ENCODE data around the gene FBXL13. TPM values are rescaled to one million over a fixed set of nuclear protein-coding genes. Genes with fewer than 3 reads are reported as not detected.

FBXL13 gene
- polyA plus RNA-seq, 1 of the 3 experiments (the other 2 are of a cell fraction): 1.1 TPM

DNA sequence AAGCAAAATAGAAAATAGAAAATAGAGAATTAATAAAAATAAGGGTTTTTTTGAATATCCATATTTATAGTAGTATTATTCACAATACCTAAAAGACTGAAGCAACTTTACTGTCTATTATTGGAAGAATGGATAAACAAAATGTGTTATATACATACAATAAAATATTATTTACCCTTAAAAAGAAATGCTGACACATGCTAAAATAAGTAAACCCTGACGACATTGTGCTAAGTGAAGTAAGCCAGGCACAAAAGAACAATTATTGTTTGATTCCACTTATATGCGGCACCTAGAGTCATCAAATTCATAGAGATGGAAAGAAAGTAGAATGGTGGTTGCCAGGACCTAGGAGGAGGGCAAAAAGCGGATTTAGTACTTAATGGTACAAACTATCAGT, 122.8 kb downstream of the FBXL13 start:
- H3K4me2 ChIP-seq: no peak overlapping the region
- 94% methylated on average over 3 of the region's 3 CpGs for WGBS (ENCODE audit: low lambda C conversion rate)
- no peaks in the 10 kb centered on the region for H3K27me3 ChIP-seq (ENCODE audit: insufficient read depth)
- H3K4me3 ChIP-seq (ENCODE audit: low read depth in 2 of 2, low read length in 1 of 2): no peak overlapping the region
- H3K9me3 ChIP-seq: no peaks in the 10 kb centered on the region; the same call in none of the 2 replicates
- no peak overlapping the region for H2AFZ ChIP-seq (ENCODE audit: low read depth)
- no peak overlapping the region for H3K27ac ChIP-seq (ENCODE audit: low read depth in 2 of 2, low read length in 1 of 2)
- ChIA-PET POLR2A (no interaction called here), CTCF (no interaction called here)
- H3K36me3 ChIP-seq (replicated peaks in 1 of 2; ENCODE audit: control insufficient read depth in 1 of 2, insufficient read depth in 2 of 2, low read length in 1 of 2): peaks cover 0 to 5% of the 10 kb centered on the region in 2 experiments
- no peaks in the 10 kb centered on the region for H3F3A ChIP-seq (replicated peaks; ENCODE audit: insufficient read depth)
- H3K79me2 ChIP-seq (ENCODE audit: insufficient read depth): no peaks in the 10 kb centered on the region
- no peaks in the 10 kb centered on the region for H4K20me1 ChIP-seq (ENCODE audit: insufficient read depth)
- H3K9ac ChIP-seq: no peak overlapping the region
- no peaks in the 10 kb centered on the region for H3K9me2 ChIP-seq
- no peak for TF ChIP-seq RAD21 (IDR thresholded peaks at IDR 0.05; ENCODE audit: low read length)
- TF ChIP-seq, protein P1, sequence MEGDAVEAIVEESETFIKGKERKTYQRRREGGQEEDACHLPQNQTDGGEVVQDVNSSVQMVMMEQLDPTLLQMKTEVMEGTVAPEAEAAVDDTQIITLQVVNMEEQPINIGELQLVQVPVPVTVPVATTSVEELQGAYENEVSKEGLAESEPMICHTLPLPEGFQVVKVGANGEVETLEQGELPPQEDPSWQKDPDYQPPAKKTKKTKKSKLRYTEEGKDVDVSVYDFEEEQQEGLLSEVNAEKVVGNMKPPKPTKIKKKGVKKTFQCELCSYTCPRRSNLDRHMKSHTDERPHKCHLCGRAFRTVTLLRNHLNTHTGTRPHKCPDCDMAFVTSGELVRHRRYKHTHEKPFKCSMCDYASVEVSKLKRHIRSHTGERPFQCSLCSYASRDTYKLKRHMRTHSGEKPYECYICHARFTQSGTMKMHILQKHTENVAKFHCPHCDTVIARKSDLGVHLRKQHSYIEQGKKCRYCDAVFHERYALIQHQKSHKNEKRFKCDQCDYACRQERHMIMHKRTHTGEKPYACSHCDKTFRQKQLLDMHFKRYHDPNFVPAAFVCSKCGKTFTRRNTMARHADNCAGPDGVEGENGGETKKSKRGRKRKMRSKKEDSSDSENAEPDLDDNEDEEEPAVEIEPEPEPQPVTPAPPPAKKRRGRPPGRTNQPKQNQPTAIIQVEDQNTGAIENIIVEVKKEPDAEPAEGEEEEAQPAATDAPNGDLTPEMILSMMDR (IDR thresholded peaks at IDR 0.05): no peak
- no peak for TF ChIP-seq GATA2 (CRISPR knock-in tag; IDR thresholded peaks at IDR 0.05)
- TF ChIP-seq POLR2AphosphoS5 (IDR thresholded peaks at IDR 0.05; ENCODE audit: low read depth, low read length): no peak
- no peak for TF ChIP-seq RFX5 (IDR thresholded peaks at IDR 0.05; ENCODE audit: low read length)
- TF ChIP-seq TAF1 (IDR thresholded peaks at IDR 0.05; ENCODE audit: borderline replicate concordance, low read depth, low read length): no peak
- no peak for TF ChIP-seq MXI1 (IDR thresholded peaks at IDR 0.05; ENCODE audit: low read depth, low read length)
- TF ChIP-seq TCF12 (IDR thresholded peaks at IDR 0.05): no peak
- TF ChIP-seq CHD2 (IDR thresholded peaks at IDR 0.05; ENCODE audit: low read length, partially characterized antibody): no peak
- no peak for TF ChIP-seq EP300 (IDR thresholded peaks at IDR 0.05; ENCODE audit: borderline replicate concordance in 1 of 2, low read depth in 1 of 2, low read length in 1 of 2)
- TF ChIP-seq, protein P2, sequence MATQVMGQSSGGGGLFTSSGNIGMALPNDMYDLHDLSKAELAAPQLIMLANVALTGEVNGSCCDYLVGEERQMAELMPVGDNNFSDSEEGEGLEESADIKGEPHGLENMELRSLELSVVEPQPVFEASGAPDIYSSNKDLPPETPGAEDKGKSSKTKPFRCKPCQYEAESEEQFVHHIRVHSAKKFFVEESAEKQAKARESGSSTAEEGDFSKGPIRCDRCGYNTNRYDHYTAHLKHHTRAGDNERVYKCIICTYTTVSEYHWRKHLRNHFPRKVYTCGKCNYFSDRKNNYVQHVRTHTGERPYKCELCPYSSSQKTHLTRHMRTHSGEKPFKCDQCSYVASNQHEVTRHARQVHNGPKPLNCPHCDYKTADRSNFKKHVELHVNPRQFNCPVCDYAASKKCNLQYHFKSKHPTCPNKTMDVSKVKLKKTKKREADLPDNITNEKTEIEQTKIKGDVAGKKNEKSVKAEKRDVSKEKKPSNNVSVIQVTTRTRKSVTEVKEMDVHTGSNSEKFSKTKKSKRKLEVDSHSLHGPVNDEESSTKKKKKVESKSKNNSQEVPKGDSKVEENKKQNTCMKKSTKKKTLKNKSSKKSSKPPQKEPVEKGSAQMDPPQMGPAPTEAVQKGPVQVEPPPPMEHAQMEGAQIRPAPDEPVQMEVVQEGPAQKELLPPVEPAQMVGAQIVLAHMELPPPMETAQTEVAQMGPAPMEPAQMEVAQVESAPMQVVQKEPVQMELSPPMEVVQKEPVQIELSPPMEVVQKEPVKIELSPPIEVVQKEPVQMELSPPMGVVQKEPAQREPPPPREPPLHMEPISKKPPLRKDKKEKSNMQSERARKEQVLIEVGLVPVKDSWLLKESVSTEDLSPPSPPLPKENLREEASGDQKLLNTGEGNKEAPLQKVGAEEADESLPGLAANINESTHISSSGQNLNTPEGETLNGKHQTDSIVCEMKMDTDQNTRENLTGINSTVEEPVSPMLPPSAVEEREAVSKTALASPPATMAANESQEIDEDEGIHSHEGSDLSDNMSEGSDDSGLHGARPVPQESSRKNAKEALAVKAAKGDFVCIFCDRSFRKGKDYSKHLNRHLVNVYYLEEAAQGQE (IDR thresholded peaks at IDR 0.05; ENCODE audit: low read depth, low read length): no peak
- no peak for TF ChIP-seq EZH2phosphoT487 (IDR thresholded peaks at IDR 0.05; ENCODE audit: borderline replicate concordance, low read depth)
- TF ChIP-seq MEF2A (IDR thresholded peaks at IDR 0.05; ENCODE audit: borderline replicate concordance, low read depth): no peak
- TF ChIP-seq TEAD4 (IDR thresholded peaks at IDR 0.05; ENCODE audit: borderline replicate concordance, insufficient read depth): no peak
- no peaks in the 10 kb centered on the region for H3K4me1 ChIP-seq (ENCODE audit: control insufficient read depth in 1 of 2, insufficient read depth in 2 of 2, low read depth in 1 of 2, low read length in 1 of 2)
- no peak for DNase-seq
